A549 (cell line): ENCODE data around the gene ANAPC5.

Experiments used
- JUN ChIP-seq, 2 experiments: fragments of >200 bp; sonication (Bioruptor Twin); formaldehyde crosslinking; IDR thresholded peaks; 2 replicates in 1 of 2; 3 replicates in 1 of 2; pipeline ENCODE4 v1.6.1; 2016 to 2017
- RFX5 ChIP-seq: fragments of 450-650 bp; IDR thresholded peaks from 2 replicates; pipeline ENCODE4 v1.7.1; 2014; ENCODE audit warnings: antibody characterized with exemption, mild to moderate bottlenecking, moderate library complexity
- TF ChIP-seq, protein P1 (sequence below): fragments of >200 bp; sonication (Bioruptor Twin); formaldehyde crosslinking; IDR thresholded peaks from 3 replicates; pipeline ENCODE4 v1.5.1; 2016
- TF ChIP-seq, protein P2 (sequence below): IDR thresholded peaks from 2 replicates; pipeline ENCODE4 v1.6.1; 2012
- TF ChIP-seq, protein P3 (sequence below): fragments of 200-600 bp; sonication (generic); IDR thresholded peaks from 2 replicates; pipeline ENCODE4 v1.6.1; 2016; ENCODE audit warnings: antibody characterized with exemption, mild to moderate bottlenecking, moderate library complexity

DNA sequence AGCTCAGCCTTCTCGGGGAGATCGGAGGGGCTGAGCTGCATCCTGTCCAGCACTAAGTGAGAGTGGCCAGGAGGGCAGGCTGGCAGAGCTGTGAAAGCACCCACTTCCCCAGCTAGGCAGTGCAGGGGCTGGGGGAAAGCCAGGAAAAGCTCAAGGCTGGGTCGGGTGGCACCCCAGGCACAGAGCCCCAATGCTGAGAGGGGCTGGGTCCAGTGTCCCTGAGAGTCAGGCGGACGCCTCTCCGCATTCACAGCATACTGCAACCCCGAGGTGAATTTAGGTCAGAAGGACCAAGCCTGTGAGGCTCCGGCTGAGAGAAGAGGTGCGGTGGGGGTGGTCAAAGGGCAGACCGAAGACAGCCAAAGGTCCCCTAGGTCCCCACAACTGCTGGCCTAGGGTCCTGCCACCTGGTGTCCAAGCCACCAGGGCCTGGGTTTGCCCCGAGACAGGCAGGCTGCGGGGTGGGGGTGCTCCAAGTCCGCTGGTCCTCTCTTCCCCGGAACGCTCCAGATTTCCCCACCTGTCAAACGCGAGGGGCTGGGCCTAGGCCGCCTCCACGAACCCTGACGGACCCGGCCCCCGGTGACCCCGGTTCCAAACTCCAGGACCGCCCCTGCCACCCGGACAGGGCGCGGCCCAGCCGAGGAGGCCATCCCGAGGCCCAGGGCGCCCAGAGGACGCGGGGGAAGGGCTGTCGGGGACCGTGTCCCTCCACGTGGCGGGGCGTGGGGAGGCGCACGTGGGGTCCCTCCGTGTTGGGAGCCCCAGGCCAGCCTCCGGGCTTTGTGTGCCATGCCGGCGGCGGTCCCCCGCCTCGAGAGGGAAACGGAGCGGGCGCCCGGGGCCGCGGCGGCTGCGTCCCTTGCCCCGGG is 56.2 kb downstream of the ANAPC5 start:
- TF ChIP-seq, protein P1, sequence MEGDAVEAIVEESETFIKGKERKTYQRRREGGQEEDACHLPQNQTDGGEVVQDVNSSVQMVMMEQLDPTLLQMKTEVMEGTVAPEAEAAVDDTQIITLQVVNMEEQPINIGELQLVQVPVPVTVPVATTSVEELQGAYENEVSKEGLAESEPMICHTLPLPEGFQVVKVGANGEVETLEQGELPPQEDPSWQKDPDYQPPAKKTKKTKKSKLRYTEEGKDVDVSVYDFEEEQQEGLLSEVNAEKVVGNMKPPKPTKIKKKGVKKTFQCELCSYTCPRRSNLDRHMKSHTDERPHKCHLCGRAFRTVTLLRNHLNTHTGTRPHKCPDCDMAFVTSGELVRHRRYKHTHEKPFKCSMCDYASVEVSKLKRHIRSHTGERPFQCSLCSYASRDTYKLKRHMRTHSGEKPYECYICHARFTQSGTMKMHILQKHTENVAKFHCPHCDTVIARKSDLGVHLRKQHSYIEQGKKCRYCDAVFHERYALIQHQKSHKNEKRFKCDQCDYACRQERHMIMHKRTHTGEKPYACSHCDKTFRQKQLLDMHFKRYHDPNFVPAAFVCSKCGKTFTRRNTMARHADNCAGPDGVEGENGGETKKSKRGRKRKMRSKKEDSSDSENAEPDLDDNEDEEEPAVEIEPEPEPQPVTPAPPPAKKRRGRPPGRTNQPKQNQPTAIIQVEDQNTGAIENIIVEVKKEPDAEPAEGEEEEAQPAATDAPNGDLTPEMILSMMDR: no peak
- TF ChIP-seq, protein P2, sequence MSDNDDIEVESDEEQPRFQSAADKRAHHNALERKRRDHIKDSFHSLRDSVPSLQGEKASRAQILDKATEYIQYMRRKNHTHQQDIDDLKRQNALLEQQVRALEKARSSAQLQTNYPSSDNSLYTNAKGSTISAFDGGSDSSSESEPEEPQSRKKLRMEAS: peak; percentile 92
- 0 out of 5 replicates have a peak, but pooled peaks of 1 of the 2 experiments have one; percentile 57 for TF ChIP-seq JUN (IDR thresholded peaks at IDR 0.05)
- TF ChIP-seq RFX5: no peak
- TF ChIP-seq, protein P3, sequence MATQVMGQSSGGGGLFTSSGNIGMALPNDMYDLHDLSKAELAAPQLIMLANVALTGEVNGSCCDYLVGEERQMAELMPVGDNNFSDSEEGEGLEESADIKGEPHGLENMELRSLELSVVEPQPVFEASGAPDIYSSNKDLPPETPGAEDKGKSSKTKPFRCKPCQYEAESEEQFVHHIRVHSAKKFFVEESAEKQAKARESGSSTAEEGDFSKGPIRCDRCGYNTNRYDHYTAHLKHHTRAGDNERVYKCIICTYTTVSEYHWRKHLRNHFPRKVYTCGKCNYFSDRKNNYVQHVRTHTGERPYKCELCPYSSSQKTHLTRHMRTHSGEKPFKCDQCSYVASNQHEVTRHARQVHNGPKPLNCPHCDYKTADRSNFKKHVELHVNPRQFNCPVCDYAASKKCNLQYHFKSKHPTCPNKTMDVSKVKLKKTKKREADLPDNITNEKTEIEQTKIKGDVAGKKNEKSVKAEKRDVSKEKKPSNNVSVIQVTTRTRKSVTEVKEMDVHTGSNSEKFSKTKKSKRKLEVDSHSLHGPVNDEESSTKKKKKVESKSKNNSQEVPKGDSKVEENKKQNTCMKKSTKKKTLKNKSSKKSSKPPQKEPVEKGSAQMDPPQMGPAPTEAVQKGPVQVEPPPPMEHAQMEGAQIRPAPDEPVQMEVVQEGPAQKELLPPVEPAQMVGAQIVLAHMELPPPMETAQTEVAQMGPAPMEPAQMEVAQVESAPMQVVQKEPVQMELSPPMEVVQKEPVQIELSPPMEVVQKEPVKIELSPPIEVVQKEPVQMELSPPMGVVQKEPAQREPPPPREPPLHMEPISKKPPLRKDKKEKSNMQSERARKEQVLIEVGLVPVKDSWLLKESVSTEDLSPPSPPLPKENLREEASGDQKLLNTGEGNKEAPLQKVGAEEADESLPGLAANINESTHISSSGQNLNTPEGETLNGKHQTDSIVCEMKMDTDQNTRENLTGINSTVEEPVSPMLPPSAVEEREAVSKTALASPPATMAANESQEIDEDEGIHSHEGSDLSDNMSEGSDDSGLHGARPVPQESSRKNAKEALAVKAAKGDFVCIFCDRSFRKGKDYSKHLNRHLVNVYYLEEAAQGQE: no peak
